Liver (tissue), 9 donors: ENCODE data around the gene CFAP300. TPM values are rescaled to one million over a fixed set of nuclear protein-coding genes. Genes with fewer than 3 reads are reported as not detected.

Experiments
- DNase-seq: peaks from one replicate; pipeline ENCODE4 v3.0.0-alpha.2; 2017; ENCODE audit warnings: low spot score
- H3K27ac ChIP-seq, 2 donors: one replicate each; pipeline ENCODE4 v1.7.0; 2013; ENCODE audit warnings: inconsistent platforms in 2 of 2, low read length in 2 of 2, control low read depth in 1 of 2, low read depth in 1 of 2, mild to moderate bottlenecking in 1 of 2
- H3K27me3 ChIP-seq, 4 donors: one replicate each; pipeline versions ENCODE4 v1.6.1 to v1.7.0; 2013; ENCODE audit warnings: low read length in 3 of 4, inconsistent platforms in 1 of 4, mild to moderate bottlenecking in 1 of 4, moderate library complexity in 1 of 4; ENCODE audit not compliant: control insufficient read depth in 4 of 4, insufficient read depth in 4 of 4
- H3K36me3 ChIP-seq, 4 donors: one replicate each; pipeline versions ENCODE4 v1.6.1 to v1.7.0; 2013; ENCODE audit warnings: low read length in 3 of 4, mild to moderate bottlenecking in 3 of 4, low read depth in 1 of 4, moderate library complexity in 1 of 4; ENCODE audit not compliant: control insufficient read depth in 4 of 4, insufficient read depth in 3 of 4
- H3K4me1 ChIP-seq, 4 donors: one replicate each; pipeline versions ENCODE4 v1.6.1 to v1.7.0; 2013; ENCODE audit warnings: low read length in 3 of 4, mild to moderate bottlenecking in 3 of 4, moderate library complexity in 1 of 4; ENCODE audit not compliant: control insufficient read depth in 4 of 4, insufficient read depth in 4 of 4
- H3K4me3 ChIP-seq, 3 donors: one replicate each; pipeline versions ENCODE4 v1.6.1 to v1.7.0; 2013; ENCODE audit warnings: low read length in 3 of 3, control low read depth in 1 of 3, low read depth in 1 of 3, mild to moderate bottlenecking in 1 of 3
- H3K9ac ChIP-seq, 2 donors: one replicate each; pipeline ENCODE4 v1.7.0; 2013; ENCODE audit warnings: low read length in 2 of 2, mild to moderate bottlenecking in 2 of 2, moderate library complexity in 2 of 2, control low read depth in 1 of 2, low read depth in 1 of 2
- H3K9me3 ChIP-seq, 4 donors: one replicate each; pipeline versions ENCODE4 v1.6.1 to v1.7.0; 2013; ENCODE audit warnings: low read length in 3 of 4; ENCODE audit not compliant: control insufficient read depth in 4 of 4
- ATF3 ChIP-seq: IDR thresholded peaks from 2 replicates; pipeline ENCODE4 v1.6.1; 2016; ENCODE audit warnings: antibody characterized with exemption
- CTCF ChIP-seq: fragments of 150-350 bp; IDR thresholded peaks from 2 replicates; pipeline ENCODE4 v1.5.1; 2017; ENCODE audit warnings: improper control_type of control experiment, low read depth, low read length; ENCODE audit not compliant: missing input control
- EGR1 ChIP-seq, 2 donors: IDR thresholded peaks; 2 replicates each; pipeline ENCODE4 v1.6.1; 2016 to 2018; ENCODE audit warnings: antibody characterized with exemption in 2 of 2, low read depth in 2 of 2
- FOXA1 ChIP-seq: IDR thresholded peaks from 2 replicates; pipeline ENCODE4 v1.6.1; 2016; ENCODE audit warnings: antibody characterized with exemption
- FOXA2 ChIP-seq: IDR thresholded peaks from 2 replicates; pipeline ENCODE4 v1.6.1; 2016; ENCODE audit warnings: antibody characterized with exemption
- GABPA ChIP-seq, 2 donors: IDR thresholded peaks in 1 of 2; conservative IDR thresholded peaks in 1 of 2; 2 replicates each; pipeline ENCODE4 v1.6.1; 2016; ENCODE audit warnings: antibody characterized with exemption in 2 of 2, mild to moderate bottlenecking in 1 of 2, moderate library complexity in 1 of 2
- HNF4A ChIP-seq, 2 donors: conservative IDR thresholded peaks; 2 replicates each; pipeline ENCODE4 v1.6.1; 2016; ENCODE audit warnings: antibody characterized with exemption in 2 of 2, mild to moderate bottlenecking in 2 of 2
- HNF4G ChIP-seq: IDR thresholded peaks from 2 replicates; pipeline ENCODE4 v1.6.1; 2016; ENCODE audit warnings: antibody characterized with exemption
- JUND ChIP-seq, 2 donors: IDR thresholded peaks; 2 replicates each; pipeline ENCODE4 v1.6.1; 2016; ENCODE audit warnings: antibody characterized with exemption in 2 of 2
- NR2F2 ChIP-seq: IDR thresholded peaks from 2 replicates; pipeline ENCODE4 v1.6.1; 2016; ENCODE audit warnings: antibody characterized with exemption
- RAD21 ChIP-seq, 2 donors: IDR thresholded peaks; 2 replicates each; pipeline ENCODE4 v1.6.1; 2016; ENCODE audit warnings: antibody characterized with exemption in 2 of 2, mild to moderate bottlenecking in 2 of 2
- RXRA ChIP-seq, 2 donors: IDR thresholded peaks; 2 replicates each; pipeline ENCODE4 v1.6.1; 2017 to 2018; ENCODE audit warnings: antibody characterized with exemption in 2 of 2, mild to moderate bottlenecking in 1 of 2
- SP1 ChIP-seq: IDR thresholded peaks from 2 replicates; pipeline ENCODE4 v1.6.1; 2018; ENCODE audit warnings: antibody characterized with exemption, mild to moderate bottlenecking
- TAF1 ChIP-seq: conservative IDR thresholded peaks from 2 replicates; pipeline ENCODE4 v1.6.1; 2016; ENCODE audit warnings: antibody characterized with exemption, mild to moderate bottlenecking
- YY1 ChIP-seq: IDR thresholded peaks from 2 replicates; pipeline ENCODE4 v1.6.1; 2016; ENCODE audit warnings: antibody characterized with exemption, mild to moderate bottlenecking
- ZBTB33 ChIP-seq: IDR thresholded peaks from 2 replicates; pipeline ENCODE4 v1.6.1; 2016; ENCODE audit warnings: antibody characterized with exemption
- WGBS: extraction: QIAGEN DNeasy Blood & Tissue Kit; methylation state at CpG from one replicate; pipeline ENCODE4 v1.1.7; 2013; 5-methylcytosine and 5-hydroxymethylcytosine counted together
- polyA plus RNA-seq, 2 donors: library from polyadenylated mRNA; stranded (reverse) in 1 of 2; unstranded in 1 of 2; fragments of 200-250 nt in 1 of 2; fragments of >200 nt in 1 of 2; fragmentation: Nextera tagmentation in 1 of 2; extraction: Ambion mirVana in 1 of 2; gene quantifications; one replicate each; pipeline versions ENCODE4 v1.2.1 to v1.2.3, GENCODE V29; 2013 to 2015
- total RNA-seq, 2 donors: library from RNA; depleted of rRNA; stranded (reverse); fragments of >200 nt; gene quantifications; one replicate each; pipeline ENCODE4 v1.2.3, GENCODE V29; 2014
- TF ChIP-seq, protein P1 (sequence below): IDR thresholded peaks from 2 replicates; pipeline ENCODE4 v1.6.1; 2016; ENCODE audit warnings: antibody characterized with exemption
- TF ChIP-seq, protein P2 (sequence below): IDR thresholded peaks from 2 replicates; pipeline ENCODE4 v1.6.1; 2016; ENCODE audit warnings: antibody characterized with exemption, mild to moderate bottlenecking
- donor health status: healthy.
- donor health status: healthy.
- donor health status: healthy.
- donor health status: healthy.
- donor health status: healthy.

The CFAP300 gene
- total and polyA plus RNA-seq, 4 donors: 0.09 to 0.22 TPM; not detected in 2

DNA sequence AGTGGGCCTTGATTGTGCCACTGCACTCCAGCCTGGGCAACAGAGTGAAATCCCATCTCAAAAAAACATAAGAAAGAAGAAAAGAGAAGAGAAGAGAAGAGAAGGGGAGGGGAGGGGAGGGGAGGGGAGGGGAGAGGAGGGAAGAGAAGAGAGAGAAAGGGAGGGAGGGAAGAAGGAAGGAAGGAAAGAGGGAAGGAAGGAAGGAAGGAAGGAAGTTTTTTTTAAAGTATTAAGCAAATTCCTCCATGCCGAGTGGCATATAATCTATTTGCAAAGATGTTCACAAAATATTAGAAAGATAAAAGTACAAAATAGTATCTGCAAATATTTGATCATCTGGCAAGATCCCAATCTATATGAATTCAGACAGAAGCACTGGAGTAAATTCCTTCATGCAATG is 10.5 kb upstream of the CFAP300 start (continued):
- TF ChIP-seq HNF4G: no peak
- TF ChIP-seq GABPA (IDR thresholded peaks at IDR 0.05 in 1 of 2, conservative IDR thresholded peaks at IDR 0.05 in 1 of 2): no peak
- no peak for TF ChIP-seq FOXA1

DNA sequence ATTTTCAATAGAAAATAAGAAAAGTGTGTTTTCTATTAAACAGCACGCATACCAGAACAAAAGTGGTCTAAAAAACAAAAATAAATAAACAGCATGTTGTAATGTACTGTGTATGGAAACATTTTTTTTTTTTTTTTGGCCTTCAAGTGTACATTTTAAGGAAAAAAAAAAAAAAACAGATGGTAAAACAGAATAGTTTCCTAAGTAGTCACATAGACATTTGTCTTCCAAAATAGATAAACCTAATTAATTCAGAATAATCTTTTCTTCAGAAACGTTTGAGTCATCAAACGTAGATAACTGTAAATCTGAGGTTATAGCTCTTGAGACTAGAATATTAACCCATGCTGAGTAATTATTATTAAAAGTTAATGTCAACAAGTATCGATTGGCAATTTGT is 396 bp upstream of the CFAP300 start:
- no peak overlapping the region for H3K27ac ChIP-seq
- peaks cover 0 to 7% (median 3%) of the 10 kb centered on the region in 4 donors for H3K4me1 ChIP-seq
- H3K9me3 ChIP-seq: peaks cover 0 to 5% (median 0%) of the 10 kb centered on the region in 4 donors
- H3K36me3 ChIP-seq: no peaks in the 10 kb centered on the region
- peak overlapping the region in 1 of 3 donors; percentile 43 for H3K4me3 ChIP-seq
- TF ChIP-seq HNF4A (conservative IDR thresholded peaks at IDR 0.05) (no peak), FOXA1 (no peak), JUND (IDR thresholded peaks at IDR 0.05) (no peak), SP1 (no peak), GABPA (IDR thresholded peaks at IDR 0.05 in 1 of 2, conservative IDR thresholded peaks at IDR 0.05 in 1 of 2) (no peak), FOXA2 (no peak), ZBTB33 (no peak)
- TF ChIP-seq, protein P1, sequence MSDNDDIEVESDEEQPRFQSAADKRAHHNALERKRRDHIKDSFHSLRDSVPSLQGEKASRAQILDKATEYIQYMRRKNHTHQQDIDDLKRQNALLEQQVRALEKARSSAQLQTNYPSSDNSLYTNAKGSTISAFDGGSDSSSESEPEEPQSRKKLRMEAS: no peak
- peaks cover 0 to 5% (median 1%) of the 10 kb centered on the region in 4 donors for H3K27me3 ChIP-seq
- 40% methylated on average over 4 of the region's 4 CpGs for WGBS
- no peak overlapping the region for H3K9ac ChIP-seq
- DNase-seq: no peak

DNA sequence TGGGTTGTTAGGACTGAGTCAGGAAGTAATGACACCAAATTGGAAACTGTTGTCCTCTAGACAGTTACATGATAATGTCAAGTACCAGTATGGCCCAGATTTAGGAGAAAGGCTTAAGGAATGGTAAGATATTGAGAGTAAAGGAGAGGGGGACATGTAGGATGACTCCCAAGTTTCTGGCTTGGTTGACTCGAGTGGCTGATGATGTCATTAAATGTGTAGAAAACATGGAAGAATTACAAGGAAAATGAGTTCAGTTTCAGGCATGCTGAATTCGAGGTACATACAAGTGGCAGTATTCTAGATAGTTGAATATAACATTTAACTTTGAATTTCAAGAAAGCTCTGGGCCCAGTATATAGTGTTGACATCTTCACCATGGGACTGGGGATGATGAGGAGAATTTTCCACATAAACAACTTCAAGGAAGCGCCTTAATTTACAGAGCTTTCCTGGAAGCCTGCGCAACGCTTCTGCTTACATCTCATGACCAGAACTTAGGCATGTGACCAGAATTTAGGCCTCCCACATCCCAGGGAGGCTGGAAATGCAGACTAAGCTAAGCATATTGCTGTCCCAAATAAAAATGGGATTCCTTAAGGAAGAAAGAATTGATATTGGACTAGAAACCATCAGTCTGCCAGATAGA is 3.8 kb downstream of the CFAP300 start:
- TF ChIP-seq, protein P2, sequence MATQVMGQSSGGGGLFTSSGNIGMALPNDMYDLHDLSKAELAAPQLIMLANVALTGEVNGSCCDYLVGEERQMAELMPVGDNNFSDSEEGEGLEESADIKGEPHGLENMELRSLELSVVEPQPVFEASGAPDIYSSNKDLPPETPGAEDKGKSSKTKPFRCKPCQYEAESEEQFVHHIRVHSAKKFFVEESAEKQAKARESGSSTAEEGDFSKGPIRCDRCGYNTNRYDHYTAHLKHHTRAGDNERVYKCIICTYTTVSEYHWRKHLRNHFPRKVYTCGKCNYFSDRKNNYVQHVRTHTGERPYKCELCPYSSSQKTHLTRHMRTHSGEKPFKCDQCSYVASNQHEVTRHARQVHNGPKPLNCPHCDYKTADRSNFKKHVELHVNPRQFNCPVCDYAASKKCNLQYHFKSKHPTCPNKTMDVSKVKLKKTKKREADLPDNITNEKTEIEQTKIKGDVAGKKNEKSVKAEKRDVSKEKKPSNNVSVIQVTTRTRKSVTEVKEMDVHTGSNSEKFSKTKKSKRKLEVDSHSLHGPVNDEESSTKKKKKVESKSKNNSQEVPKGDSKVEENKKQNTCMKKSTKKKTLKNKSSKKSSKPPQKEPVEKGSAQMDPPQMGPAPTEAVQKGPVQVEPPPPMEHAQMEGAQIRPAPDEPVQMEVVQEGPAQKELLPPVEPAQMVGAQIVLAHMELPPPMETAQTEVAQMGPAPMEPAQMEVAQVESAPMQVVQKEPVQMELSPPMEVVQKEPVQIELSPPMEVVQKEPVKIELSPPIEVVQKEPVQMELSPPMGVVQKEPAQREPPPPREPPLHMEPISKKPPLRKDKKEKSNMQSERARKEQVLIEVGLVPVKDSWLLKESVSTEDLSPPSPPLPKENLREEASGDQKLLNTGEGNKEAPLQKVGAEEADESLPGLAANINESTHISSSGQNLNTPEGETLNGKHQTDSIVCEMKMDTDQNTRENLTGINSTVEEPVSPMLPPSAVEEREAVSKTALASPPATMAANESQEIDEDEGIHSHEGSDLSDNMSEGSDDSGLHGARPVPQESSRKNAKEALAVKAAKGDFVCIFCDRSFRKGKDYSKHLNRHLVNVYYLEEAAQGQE: no peak
- no peak for TF ChIP-seq TAF1
- no peak for TF ChIP-seq EGR1 (IDR thresholded peaks at IDR 0.05; ENCODE audit: low read depth in 2 of 2)
- TF ChIP-seq RAD21 (IDR thresholded peaks at IDR 0.05): no peak
- TF ChIP-seq HNF4G: no peak
- TF ChIP-seq FOXA1: no peak
- no peak for TF ChIP-seq YY1
- no peak for TF ChIP-seq JUND (IDR thresholded peaks at IDR 0.05)
- no peak for TF ChIP-seq SP1
- TF ChIP-seq CTCF: no peak
- TF ChIP-seq NR2F2: no peak
- no peak for TF ChIP-seq RXRA (IDR thresholded peaks at IDR 0.05)
- TF ChIP-seq ATF3: no peak
- TF ChIP-seq FOXA2: no peak
- TF ChIP-seq GABPA (IDR thresholded peaks at IDR 0.05 in 1 of 2, conservative IDR thresholded peaks at IDR 0.05 in 1 of 2): no peak
- no peak for TF ChIP-seq ZBTB33
- TF ChIP-seq, protein P1: no peak
- TF ChIP-seq HNF4A (conservative IDR thresholded peaks at IDR 0.05): no peak
- no peak for DNase-seq
- peaks cover 0 to 5% (median 1%) of the 10 kb centered on the region in 4 donors for H3K27me3 ChIP-seq
- H3K9ac ChIP-seq: no peak overlapping the region
- no peak overlapping the region for H3K27ac ChIP-seq
- peaks cover 0 to 5% (median 0%) of the 10 kb centered on the region in 4 donors for H3K9me3 ChIP-seq
- H3K4me1 ChIP-seq: peaks cover 0 to 7% (median 3%) of the 10 kb centered on the region in 4 donors
- WGBS: 80% methylated on average over 5 of the region's 5 CpGs
- no peaks in the 10 kb centered on the region for H3K36me3 ChIP-seq
- no peak overlapping the region for H3K4me3 ChIP-seq
